Ishikawa (cell line): ENCODE measurements around the gene HOXA5.

Source experiments
- CREB1 ChIP-seq: IDR thresholded peaks from 2 replicates; pipeline ENCODE4 v1.6.1; 2012; ENCODE audit warnings: low read depth
- RAD21 ChIP-seq: IDR thresholded peaks from 2 replicates; pipeline ENCODE4 v1.6.1; 2012; ENCODE audit warnings: low read depth
- REST ChIP-seq: IDR thresholded peaks from 2 replicates; pipeline ENCODE4 v1.6.1; 2012; ENCODE audit warnings: low read depth, mild to moderate bottlenecking
- YY1 ChIP-seq: IDR thresholded peaks from 2 replicates; pipeline ENCODE4 v1.6.1; 2012; ENCODE audit warnings: low read depth
- ZBTB7A ChIP-seq: IDR thresholded peaks from 2 replicates; pipeline ENCODE4 v1.6.1; 2012; ENCODE audit warnings: low read depth

GRCh38 chr7:27164045-27164366, 20.5 kb upstream of the HOXA5 start:
- TF ChIP-seq CREB1 (no peak), YY1 (no peak), REST (no peak), RAD21 (no peak), ZBTB7A (no peak)
